Testis (tissue), 3 donors: ENCODE results near the gene IFITM10. TPM values are rescaled to one million over a fixed set of nuclear protein-coding genes. Genes with fewer than 3 reads are reported as not detected.

Experiments used
- DNase-seq: peaks from one replicate; pipeline ENCODE4 v3.0.0-alpha.2; 2019
- H3K27ac ChIP-seq, 2 donors: fragments of 200-600 bp; sonication (generic); one replicate each; pipeline ENCODE4 v1.5.1; 2019
- H3K27me3 ChIP-seq: fragments of 200-600 bp; sonication (generic); one replicate; pipeline ENCODE4 v1.5.1; 2019
- H3K36me3 ChIP-seq: fragments of 200-600 bp; sonication (generic); one replicate; pipeline ENCODE4 v1.5.1; 2017; ENCODE audit warnings: low read depth; ENCODE audit errors: missing control alignments
- H3K4me1 ChIP-seq: fragments of 200-600 bp; sonication (generic); one replicate; pipeline ENCODE4 v1.5.1; 2019
- H3K4me3 ChIP-seq, 2 donors: fragments of 200-600 bp; sonication (generic); one replicate each; pipeline ENCODE4 v1.5.1; 2017 to 2019
- H3K9me3 ChIP-seq: fragments of 200-600 bp; sonication (generic); one replicate; pipeline ENCODE4 v1.5.1; 2017
- POLR2A ChIP-seq: fragments of 450-650 bp; IDR thresholded peaks from one replicate; pipeline ENCODE4 v1.6.1; 2017; ENCODE audit warnings: antibody characterized with exemption, mild to moderate bottlenecking, moderate library complexity
- WGBS, 2 donors: methylation state at CpG; one replicate each; pipeline ENCODE4 v1.1.5; 2018; 5-methylcytosine and 5-hydroxymethylcytosine counted together
- intact Hi-C: fragments of 100-400 bp; cut with DNase I; formaldehyde crosslinking; loops from one replicate; pipeline ENCODE4 v1.15.1; 2023; ENCODE audit warnings: low total_unique reads
- polyA plus RNA-seq: library from polyadenylated mRNA; stranded (reverse); fragments of 350-450 nt; fragmentation: Illumina TruSeq; extraction: RNeasy Lipid Tissue Mini Kit (QIAGEN cat#74804); gene quantifications from one replicate; pipeline ENCODE4 v1.2.3, GENCODE V29; 2014; ENCODE audit warnings: low read depth, low replicate concordance; ENCODE audit not compliant: insufficient read depth
- total RNA-seq, 2 donors: library from RNA; depleted of rRNA; stranded (reverse); fragments of >200 nt; gene quantifications; one replicate each; pipeline ENCODE4 v1.2.3, GENCODE V29; 2016
- TF ChIP-seq, protein P1 (sequence below), 3 experiments: fragments of 450-650 bp in 2 of 3; fragments of 200-600 bp in 1 of 3; sonication (generic) in 1 of 3; IDR thresholded peaks; one replicate each; pipeline ENCODE4 v1.5.1; 2016 to 2019; ENCODE audit warnings: antibody characterized with exemption in 3 of 3, mild to moderate bottlenecking in 2 of 3, moderate library complexity in 1 of 3

Gene IFITM10
- total and polyA plus RNA-seq, 3 donors from 2014 or later = 2.6 to 9.6 (median 6.0) TPM

GRCh38 chr11:1778141-1778911 lies 27.9 kb upstream of the IFITM10 start:
- no peaks in the 10 kb centered on the region for H3K9me3 ChIP-seq
- intact Hi-C loops = no loop called here
- H3K36me3 ChIP-seq = no peaks in the 10 kb centered on the region
- no peak for DNase-seq
- peaks cover 3% of the 10 kb centered on the region for H3K4me1 ChIP-seq
- no peak overlapping the region for H3K4me3 ChIP-seq
- 82 to 83% methylated on average over 6 to 14 of the region's 14 CpGs for WGBS, 2 donors
- TF ChIP-seq POLR2A = no peak
- TF ChIP-seq, protein P1, sequence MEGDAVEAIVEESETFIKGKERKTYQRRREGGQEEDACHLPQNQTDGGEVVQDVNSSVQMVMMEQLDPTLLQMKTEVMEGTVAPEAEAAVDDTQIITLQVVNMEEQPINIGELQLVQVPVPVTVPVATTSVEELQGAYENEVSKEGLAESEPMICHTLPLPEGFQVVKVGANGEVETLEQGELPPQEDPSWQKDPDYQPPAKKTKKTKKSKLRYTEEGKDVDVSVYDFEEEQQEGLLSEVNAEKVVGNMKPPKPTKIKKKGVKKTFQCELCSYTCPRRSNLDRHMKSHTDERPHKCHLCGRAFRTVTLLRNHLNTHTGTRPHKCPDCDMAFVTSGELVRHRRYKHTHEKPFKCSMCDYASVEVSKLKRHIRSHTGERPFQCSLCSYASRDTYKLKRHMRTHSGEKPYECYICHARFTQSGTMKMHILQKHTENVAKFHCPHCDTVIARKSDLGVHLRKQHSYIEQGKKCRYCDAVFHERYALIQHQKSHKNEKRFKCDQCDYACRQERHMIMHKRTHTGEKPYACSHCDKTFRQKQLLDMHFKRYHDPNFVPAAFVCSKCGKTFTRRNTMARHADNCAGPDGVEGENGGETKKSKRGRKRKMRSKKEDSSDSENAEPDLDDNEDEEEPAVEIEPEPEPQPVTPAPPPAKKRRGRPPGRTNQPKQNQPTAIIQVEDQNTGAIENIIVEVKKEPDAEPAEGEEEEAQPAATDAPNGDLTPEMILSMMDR (IDR thresholded peaks at IDR 0.05) = no peak
- no peaks in the 10 kb centered on the region for H3K27me3 ChIP-seq
- H3K27ac ChIP-seq = no peak overlapping the region

DNA sequence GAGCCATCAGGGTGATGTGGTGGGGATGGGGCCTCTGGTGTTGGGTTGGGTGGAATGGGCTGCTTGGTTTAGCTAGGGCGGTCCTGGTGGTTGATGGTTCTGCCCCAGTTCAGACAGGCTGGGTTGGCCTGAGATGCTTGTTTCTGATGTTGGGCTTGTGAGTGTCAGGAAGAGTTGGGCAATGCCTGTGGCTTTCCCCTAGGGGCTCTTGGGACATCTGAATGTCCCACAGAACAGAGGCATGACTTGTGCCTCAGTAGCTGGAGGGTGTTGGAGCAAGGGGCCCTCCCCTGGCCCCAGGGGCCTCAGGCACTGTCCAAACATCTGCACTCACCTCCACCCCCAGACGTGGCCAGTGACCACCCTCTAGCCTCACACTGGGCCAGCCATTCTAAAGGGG lies 27.3 kb upstream of the IFITM10 start:
- no peak overlapping the region for H3K4me3 ChIP-seq
- intact Hi-C loops = no loop called here
- no peaks in the 10 kb centered on the region for H3K9me3 ChIP-seq
- TF ChIP-seq, protein P1 (IDR thresholded peaks at IDR 0.05) = no peak
- no peak for TF ChIP-seq POLR2A
- WGBS, 2 donors = 67 to 91% methylated on average over 1 to 2 of the region's 2 CpGs
- no peak overlapping the region for H3K27ac ChIP-seq
- H3K4me1 ChIP-seq = peaks cover 5% of the 10 kb centered on the region
- no peaks in the 10 kb centered on the region for H3K36me3 ChIP-seq
- no peaks in the 10 kb centered on the region for H3K27me3 ChIP-seq
- no peak for DNase-seq

- 90 to 91% methylated on average over 5 of the region's 5 CpGs for whole genome bisulfite sequencing, 2 donors
- no peak overlapping the region for H3K27ac ChIP-seq
- TF ChIP-seq, protein P1 (IDR thresholded peaks at IDR 0.05) = no peak
- no peak for TF ChIP-seq POLR2A
- peaks cover 11% of the 10 kb centered on the region for H3K4me1 ChIP-seq
- H3K27me3 ChIP-seq = no peaks in the 10 kb centered on the region
- no peak overlapping the region for H3K4me3 ChIP-seq
- DNase-seq = no peak
- no peaks in the 10 kb centered on the region for H3K9me3 ChIP-seq
- H3K36me3 ChIP-seq = no peaks in the 10 kb centered on the region
- intact Hi-C loops = no loop called here
These were observed 26.7 kb upstream of the IFITM10 start for GRCh38 chr11:1776944-1777715.

DNA sequence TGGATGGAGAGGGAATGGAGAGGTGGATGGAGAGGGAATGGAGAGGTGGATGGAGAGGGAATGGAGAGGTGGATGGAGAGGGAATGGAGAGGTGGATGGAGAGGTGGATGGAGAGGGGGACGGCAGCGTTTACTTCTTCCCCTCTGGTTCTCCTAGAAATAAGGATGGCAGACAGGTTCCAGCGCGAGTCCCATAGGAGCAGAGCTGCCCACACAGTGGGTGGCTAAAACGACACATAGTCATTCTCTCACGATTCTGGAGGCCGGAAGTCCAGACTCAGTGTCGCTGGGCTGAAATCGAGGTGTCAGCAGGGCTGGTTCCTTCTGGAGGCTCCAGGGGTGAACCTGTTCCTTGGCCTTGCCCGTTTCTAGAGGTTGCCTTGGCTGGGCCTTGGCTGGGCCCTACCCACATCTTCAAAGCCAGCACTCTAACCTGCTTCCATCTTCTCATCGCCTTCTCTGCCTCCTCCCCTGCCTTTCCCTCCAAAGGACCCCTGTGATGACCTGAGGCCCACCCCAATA lies 26.0 kb upstream of the IFITM10 start:
- Histone ChIP-seq H3K27me3 (no peaks in the 10 kb centered on the region), H3K9me3 (no peaks in the 10 kb centered on the region), H3K27ac (no peak overlapping the region), H3K36me3 (no peaks in the 10 kb centered on the region), H3K4me3 (no peak overlapping the region), H3K4me1 (peaks cover 13% of the 10 kb centered on the region)
- intact Hi-C loops = no loop called here
- TF ChIP-seq, protein P1 (IDR thresholded peaks at IDR 0.05) = no peak
- TF ChIP-seq POLR2A = no peak
- WGBS, 2 donors = 95 to 97% methylated on average over 11 of the region's 11 CpGs
- DNase-seq = no peak
